ENCODE data around the gene REPS2.

DNA sequence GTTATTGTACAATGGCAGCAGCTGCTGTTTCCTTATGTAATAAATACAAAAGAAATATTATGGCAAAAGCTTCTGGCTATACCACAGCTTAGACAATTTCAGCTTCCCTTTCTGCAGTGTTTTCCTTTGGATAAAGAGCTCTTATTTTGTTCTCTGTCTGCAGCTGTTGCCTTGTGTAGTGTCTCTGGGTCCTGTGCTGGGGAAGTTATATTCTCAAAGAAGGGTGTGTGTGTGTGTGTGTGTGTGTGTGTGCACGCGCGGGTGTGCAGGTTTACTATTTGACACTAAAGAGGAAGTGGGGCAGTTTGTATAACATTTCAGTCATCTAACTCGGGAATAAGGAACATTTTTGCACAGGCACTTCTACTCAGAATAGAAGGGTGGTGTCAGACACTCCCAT, 83.6 kb downstream of the REPS2 start:
- TF ChIP-seq, protein P1, sequence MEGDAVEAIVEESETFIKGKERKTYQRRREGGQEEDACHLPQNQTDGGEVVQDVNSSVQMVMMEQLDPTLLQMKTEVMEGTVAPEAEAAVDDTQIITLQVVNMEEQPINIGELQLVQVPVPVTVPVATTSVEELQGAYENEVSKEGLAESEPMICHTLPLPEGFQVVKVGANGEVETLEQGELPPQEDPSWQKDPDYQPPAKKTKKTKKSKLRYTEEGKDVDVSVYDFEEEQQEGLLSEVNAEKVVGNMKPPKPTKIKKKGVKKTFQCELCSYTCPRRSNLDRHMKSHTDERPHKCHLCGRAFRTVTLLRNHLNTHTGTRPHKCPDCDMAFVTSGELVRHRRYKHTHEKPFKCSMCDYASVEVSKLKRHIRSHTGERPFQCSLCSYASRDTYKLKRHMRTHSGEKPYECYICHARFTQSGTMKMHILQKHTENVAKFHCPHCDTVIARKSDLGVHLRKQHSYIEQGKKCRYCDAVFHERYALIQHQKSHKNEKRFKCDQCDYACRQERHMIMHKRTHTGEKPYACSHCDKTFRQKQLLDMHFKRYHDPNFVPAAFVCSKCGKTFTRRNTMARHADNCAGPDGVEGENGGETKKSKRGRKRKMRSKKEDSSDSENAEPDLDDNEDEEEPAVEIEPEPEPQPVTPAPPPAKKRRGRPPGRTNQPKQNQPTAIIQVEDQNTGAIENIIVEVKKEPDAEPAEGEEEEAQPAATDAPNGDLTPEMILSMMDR (conservative IDR thresholded peaks at IDR 0.05; ENCODE audit: low read length), result no peak
- no peak for TF ChIP-seq EZH2phosphoT487 (IDR thresholded peaks at IDR 0.05; ENCODE audit: borderline replicate concordance, low read depth, low read length)
